Mucosa of rectum (tissue), 2 donors: ENCODE measurements around the gene EVPL.
A peak's percentile ranks its signal among the peaks of the same experiment; 100 is the strongest.

ENCODE experiments used
- H3K27ac ChIP-seq, 2 donors: one replicate each; pipeline ENCODE4 v1.7.0; 2013; ENCODE audit warnings: inconsistent platforms in 2 of 2, low read depth in 2 of 2, low read length in 2 of 2
- H3K27me3 ChIP-seq, 2 donors: one replicate each; pipeline ENCODE4 v1.7.0; 2013; ENCODE audit warnings: low read length in 2 of 2; ENCODE audit not compliant: control insufficient read depth in 2 of 2, insufficient read depth in 2 of 2
- H3K36me3 ChIP-seq, 2 donors: one replicate each; pipeline ENCODE4 v1.7.0; 2013; ENCODE audit warnings: low read length in 2 of 2; ENCODE audit not compliant: control insufficient read depth in 2 of 2, insufficient read depth in 2 of 2
- H3K4me1 ChIP-seq, 2 donors: one replicate each; pipeline ENCODE4 v1.7.0; 2013; ENCODE audit warnings: low read length in 2 of 2, mild to moderate bottlenecking in 1 of 2; ENCODE audit not compliant: control insufficient read depth in 2 of 2, insufficient read depth in 2 of 2
- H3K4me3 ChIP-seq, 2 donors: one replicate each; pipeline ENCODE4 v1.7.0; 2013; ENCODE audit warnings: low read length in 2 of 2
- H3K9ac ChIP-seq, 2 donors: one replicate each; pipeline ENCODE4 v1.7.0; 2013; ENCODE audit warnings: low read length in 2 of 2, low read depth in 1 of 2, mild to moderate bottlenecking in 1 of 2
- H3K9me3 ChIP-seq, 2 donors: one replicate each; pipeline ENCODE4 v1.7.0; 2013; ENCODE audit warnings: low read length in 2 of 2; ENCODE audit not compliant: control insufficient read depth in 2 of 2
- donor health status: healthy.
- donor health status: Normal muscosa, but diverticular disease.

The EVPL gene

GRCh38 chr17:76032780-76033108, 5.6 kb upstream of the EVPL start:
- Histone ChIP-seq H3K4me3 (no peak overlapping the region), H3K9me3 (no peaks in the 10 kb centered on the region), H3K27ac (no peak overlapping the region), H3K4me1 (peaks cover 10 to 15% of the 10 kb centered on the region in 2 donors), H3K36me3 (no peaks in the 10 kb centered on the region), H3K9ac (no peak overlapping the region), H3K27me3 (no peaks in the 10 kb centered on the region)

DNA sequence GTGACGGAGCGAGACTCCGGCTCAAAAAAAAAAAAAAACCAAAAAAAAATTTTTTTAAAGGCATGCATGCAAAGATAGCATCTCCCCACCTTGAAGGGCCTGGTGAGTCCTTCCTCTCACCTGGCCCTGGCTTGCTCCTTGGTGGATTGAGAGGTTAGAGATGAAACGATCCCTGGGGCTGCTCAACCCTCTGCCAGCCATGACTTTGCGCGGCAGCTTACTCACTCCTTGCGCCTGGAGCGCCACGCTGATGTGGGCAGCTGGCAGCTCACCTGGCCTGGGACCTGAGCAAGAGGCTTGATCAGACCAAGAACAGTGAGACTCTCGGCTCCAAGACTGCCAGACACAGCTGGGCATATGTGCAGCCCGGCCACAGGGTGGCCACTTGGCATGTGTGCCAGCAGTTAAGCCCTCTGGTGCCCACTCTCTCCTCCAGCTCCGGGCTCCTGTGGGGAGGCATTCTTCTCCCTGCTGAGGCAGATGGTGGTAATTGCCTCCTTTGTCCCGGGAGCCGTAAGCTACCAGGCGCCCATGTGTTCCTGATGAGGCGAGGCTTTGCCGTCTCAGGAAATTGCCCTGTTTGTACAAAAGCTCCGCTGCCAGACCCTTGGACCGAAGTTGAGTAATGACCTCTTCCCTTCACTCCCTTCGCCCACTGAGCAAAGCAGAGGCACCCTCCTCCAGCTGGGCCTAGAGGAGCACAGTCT, 5.1 kb upstream of the EVPL start:
- peaks cover 10 to 19% of the 10 kb centered on the region in 2 donors for H3K4me1 ChIP-seq
- H3K27me3 ChIP-seq: no peaks in the 10 kb centered on the region
- H3K9me3 ChIP-seq: no peaks in the 10 kb centered on the region
- H3K9ac ChIP-seq: no peak overlapping the region
- no peak overlapping the region for H3K4me3 ChIP-seq
- no peak overlapping the region for H3K27ac ChIP-seq
- H3K36me3 ChIP-seq: no peaks in the 10 kb centered on the region

DNA sequence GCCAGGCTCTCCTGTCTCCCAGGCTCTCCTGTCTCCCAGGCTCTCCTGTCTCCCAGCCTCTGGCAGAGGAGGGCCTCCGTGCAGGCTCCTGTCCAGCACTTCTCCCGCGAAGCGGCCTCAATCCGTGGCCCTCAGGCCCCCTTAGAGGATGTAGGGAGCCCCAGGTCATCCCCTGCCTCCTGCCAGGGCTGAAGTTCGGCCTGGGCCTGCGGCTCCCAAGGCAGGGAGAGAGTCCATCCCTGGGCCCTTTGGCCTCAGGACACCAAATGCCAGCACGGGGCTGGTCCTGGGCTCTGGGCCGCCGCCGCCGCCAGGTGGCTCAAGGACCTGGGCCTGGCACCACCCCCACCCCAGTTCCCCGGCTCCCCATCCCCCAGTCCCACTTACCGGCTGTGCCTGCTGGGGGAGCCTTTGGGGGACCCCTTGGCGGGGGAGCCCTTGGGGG, 370 bp downstream of the EVPL start:
- Histone ChIP-seq H3K4me3 (peak overlapping the region; percentile 54 to 66), H3K27me3 (no peaks in the 10 kb centered on the region), H3K9me3 (no peaks in the 10 kb centered on the region), H3K9ac (peak overlapping the region; percentile 32 to 69), H3K27ac (peak overlapping the region; percentile 75 to 82), H3K4me1 (peaks cover 10 to 26% of the 10 kb centered on the region in 2 donors), H3K36me3 (no peaks in the 10 kb centered on the region)

GRCh38 chr17:76025294-76025693, 1.8 kb downstream of the EVPL start:
- Histone ChIP-seq H3K9ac (peak overlapping the region in 1 of 2 donors; percentile 38), H3K27ac (no peak overlapping the region), H3K36me3 (no peaks in the 10 kb centered on the region), H3K27me3 (no peaks in the 10 kb centered on the region), H3K4me1 (peaks cover 10 to 26% of the 10 kb centered on the region in 2 donors), H3K4me3 (no peak overlapping the region), H3K9me3 (no peaks in the 10 kb centered on the region)

DNA sequence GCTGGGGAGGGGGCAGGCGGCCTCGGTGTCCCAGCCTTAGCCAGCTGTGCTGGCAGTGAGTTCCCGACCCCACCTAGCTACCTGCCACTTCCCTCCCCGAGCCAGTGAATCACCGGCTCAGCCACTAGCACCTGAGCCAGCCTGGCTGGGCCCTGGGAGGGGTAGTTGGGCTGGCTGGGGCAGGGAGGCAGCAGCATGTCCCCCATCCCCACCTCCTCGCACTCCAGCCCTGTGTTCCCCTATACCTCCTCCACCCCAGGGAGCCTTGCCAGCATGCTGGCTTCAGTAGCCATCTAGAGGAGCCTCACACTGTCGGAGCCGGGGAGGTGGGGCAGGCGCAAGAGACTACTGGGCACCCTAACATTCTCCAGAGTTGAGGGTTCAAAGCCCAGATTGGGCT, 2.8 kb downstream of the EVPL start:
- no peak overlapping the region for H3K27ac ChIP-seq
- peaks cover 6 to 20% of the 10 kb centered on the region in 2 donors for H3K4me1 ChIP-seq
- H3K9me3 ChIP-seq: no peaks in the 10 kb centered on the region
- no peaks in the 10 kb centered on the region for H3K36me3 ChIP-seq
- no peak overlapping the region for H3K4me3 ChIP-seq
- H3K9ac ChIP-seq: no peak overlapping the region
- H3K27me3 ChIP-seq: no peaks in the 10 kb centered on the region

DNA sequence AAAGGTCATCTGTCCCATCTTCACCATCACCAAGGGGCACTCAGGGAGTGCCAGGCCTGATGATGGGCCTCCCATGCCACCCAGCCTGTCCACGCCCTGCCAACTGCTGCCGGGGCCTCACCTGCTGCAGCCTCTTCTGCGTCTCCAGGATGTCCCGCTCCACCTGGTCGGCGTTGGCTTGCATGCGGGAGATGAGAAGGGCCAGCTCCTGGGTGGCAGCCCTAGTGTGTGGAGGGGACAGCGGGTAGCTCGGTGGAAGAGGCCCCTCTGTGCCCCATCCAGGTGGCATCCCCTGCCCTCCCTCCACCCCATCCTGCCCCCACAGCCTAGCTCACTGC, 3.2 kb downstream of the EVPL start:
- no peak overlapping the region for H3K9ac ChIP-seq
- H3K27me3 ChIP-seq: no peaks in the 10 kb centered on the region
- no peaks in the 10 kb centered on the region for H3K9me3 ChIP-seq
- H3K27ac ChIP-seq: no peak overlapping the region
- H3K4me1 ChIP-seq: peaks cover 6 to 18% of the 10 kb centered on the region in 2 donors
- H3K4me3 ChIP-seq: no peak overlapping the region
- H3K36me3 ChIP-seq: peaks cover 0 to 3% of the 10 kb centered on the region in 2 donors

DNA sequence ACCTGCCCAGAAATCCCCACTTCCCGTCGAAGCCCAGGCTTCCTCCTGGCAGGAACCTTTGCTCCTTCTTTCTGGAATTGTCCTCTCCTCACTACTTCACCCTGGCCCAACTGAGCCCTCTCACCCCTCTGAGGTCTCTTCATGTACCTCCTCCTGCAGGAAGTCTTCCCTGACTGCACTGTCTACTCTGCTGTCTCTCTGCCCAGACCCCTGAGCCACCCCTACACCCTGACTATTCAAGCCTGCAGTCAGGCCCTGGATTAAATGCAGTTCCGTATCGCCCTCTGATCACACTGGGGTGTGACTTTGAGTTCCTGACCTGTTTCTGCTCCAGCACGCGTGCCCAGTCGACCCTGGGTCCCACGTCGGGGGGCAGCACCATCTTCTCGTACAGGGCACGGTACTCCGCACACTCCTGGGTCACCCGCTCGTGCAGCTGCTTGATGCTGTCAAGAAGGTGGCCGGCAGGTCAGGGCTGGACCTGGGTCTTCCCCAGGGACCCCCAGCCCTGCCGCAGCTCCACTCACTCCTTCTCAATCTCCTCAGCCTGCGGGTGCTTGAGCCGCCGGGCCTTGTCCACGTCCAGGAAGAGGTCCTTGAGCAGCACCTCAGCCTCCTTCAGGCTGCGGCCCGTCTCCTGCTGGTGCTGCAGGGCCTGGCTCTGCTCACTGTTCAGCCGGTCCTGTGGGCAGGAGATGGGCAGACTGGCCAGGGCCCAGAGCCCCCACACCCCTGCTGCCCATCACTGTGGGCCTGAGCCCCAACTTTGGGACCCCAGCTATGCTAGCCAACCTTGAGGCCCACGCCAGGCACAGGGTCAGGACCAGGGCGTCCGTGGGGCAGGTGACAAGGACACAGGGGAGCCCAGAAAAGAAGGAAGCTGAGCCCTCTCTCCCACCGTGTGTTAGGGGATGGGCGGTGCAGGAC, 3.9 kb downstream of the EVPL start:
- no peaks in the 10 kb centered on the region for H3K9me3 ChIP-seq
- peaks cover 0 to 3% of the 10 kb centered on the region in 2 donors for H3K36me3 ChIP-seq
- H3K27ac ChIP-seq: no peak overlapping the region
- H3K9ac ChIP-seq: no peak overlapping the region
- H3K27me3 ChIP-seq: no peaks in the 10 kb centered on the region
- H3K4me1 ChIP-seq: peaks cover 1 to 15% of the 10 kb centered on the region in 2 donors
- no peak overlapping the region for H3K4me3 ChIP-seq

DNA sequence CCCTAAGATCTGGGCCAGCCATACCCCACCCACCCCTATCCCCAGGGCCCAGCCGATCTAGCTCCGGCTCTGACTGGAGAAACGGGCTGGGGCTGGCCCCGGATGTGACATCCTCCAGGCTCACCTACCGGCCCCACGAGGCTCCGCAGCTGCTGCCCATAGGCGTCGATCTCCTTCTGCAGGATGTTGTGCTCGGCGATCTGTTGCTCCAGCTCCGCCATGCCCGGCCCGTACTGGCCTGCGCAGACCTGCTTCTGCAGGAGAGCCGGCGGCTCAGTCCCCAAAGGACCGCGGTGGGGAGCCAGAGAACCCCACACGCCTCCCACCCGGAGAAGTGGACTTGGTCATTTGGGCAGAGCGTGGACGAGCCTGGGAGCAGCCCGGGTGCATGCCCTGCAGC, 4.8 kb downstream of the EVPL start:
- H3K9me3 ChIP-seq: no peaks in the 10 kb centered on the region
- no peak overlapping the region for H3K9ac ChIP-seq
- H3K4me1 ChIP-seq: peaks cover 0 to 8% of the 10 kb centered on the region in 2 donors
- no peaks in the 10 kb centered on the region for H3K27me3 ChIP-seq
- H3K27ac ChIP-seq: no peak overlapping the region
- H3K36me3 ChIP-seq: peaks cover 0 to 5% of the 10 kb centered on the region in 2 donors
- H3K4me3 ChIP-seq: no peak overlapping the region

- H3K9ac ChIP-seq: no peak overlapping the region
- H3K9me3 ChIP-seq: no peaks in the 10 kb centered on the region
- H3K4me3 ChIP-seq: no peak overlapping the region
- peaks cover 0 to 3% of the 10 kb centered on the region in 2 donors for H3K4me1 ChIP-seq
- H3K27ac ChIP-seq: no peak overlapping the region
- H3K36me3 ChIP-seq: peaks cover 0 to 10% of the 10 kb centered on the region in 2 donors
- H3K27me3 ChIP-seq: no peaks in the 10 kb centered on the region
These were observed 7.2 kb downstream of the EVPL start for GRCh38 chr17:76019833-76020467.

GRCh38 chr17:76018801-76019200, 8.3 kb downstream of the EVPL start:
- H3K36me3 ChIP-seq: peaks cover 2 to 10% of the 10 kb centered on the region in 2 donors
- no peak overlapping the region for H3K4me3 ChIP-seq
- no peaks in the 10 kb centered on the region for H3K9me3 ChIP-seq
- no peak overlapping the region for H3K27ac ChIP-seq
- H3K9ac ChIP-seq: no peak overlapping the region
- no peaks in the 10 kb centered on the region for H3K27me3 ChIP-seq
- no peaks in the 10 kb centered on the region for H3K4me1 ChIP-seq
